HG03095 (cell line): ENCODE measurements around the gene ERBB4.

Experiments
- ATAC-seq: cut with Tn5 transposase; IDR thresholded peaks from one replicate; pipeline ENCODE4 v1.9.1; 2021; ENCODE audit warnings: moderate library complexity; ENCODE audit not compliant: unreplicated experiment

ERBB4 gene

DNA sequence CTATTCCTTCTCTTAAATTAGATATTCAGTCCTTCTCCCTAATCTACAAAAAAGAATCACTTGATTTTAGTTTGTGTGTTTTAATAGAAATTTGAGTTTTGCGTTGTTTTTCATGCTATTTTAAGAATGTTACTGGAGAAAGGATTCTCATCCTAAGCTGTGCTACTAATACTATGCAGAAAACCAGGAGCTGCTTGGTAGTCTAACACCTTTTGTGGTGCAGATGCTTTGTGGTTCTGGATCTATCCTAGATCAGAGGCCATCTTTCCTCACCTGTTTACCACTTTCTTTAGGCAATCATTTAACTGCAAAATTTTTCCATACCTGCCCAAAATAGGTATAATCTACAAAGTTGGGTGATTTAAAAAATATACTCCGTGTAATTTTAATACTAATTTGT lies 1158.6 kb downstream of the ERBB4 start:
- no peak for ATAC-seq

DNA sequence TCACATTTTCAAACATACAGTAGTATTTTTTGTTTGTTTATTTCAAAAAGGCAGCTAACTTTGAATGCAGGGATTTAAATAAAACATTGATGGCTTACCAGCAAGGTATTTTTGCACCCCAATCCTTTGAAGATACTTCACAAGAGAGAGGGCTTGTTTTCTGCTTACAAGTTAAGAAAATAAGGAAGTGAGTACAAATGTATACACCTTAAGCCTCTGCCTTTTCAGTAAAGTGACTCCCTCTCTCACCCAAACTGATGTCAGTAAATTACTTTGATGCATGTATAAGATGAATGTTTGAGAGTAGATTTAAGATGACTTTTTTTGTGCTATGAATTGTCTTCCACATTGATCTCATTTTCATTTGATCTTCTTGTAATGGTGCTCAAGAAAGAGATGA lies 1162.2 kb downstream of the ERBB4 start:
- no peak for ATAC-seq

DNA sequence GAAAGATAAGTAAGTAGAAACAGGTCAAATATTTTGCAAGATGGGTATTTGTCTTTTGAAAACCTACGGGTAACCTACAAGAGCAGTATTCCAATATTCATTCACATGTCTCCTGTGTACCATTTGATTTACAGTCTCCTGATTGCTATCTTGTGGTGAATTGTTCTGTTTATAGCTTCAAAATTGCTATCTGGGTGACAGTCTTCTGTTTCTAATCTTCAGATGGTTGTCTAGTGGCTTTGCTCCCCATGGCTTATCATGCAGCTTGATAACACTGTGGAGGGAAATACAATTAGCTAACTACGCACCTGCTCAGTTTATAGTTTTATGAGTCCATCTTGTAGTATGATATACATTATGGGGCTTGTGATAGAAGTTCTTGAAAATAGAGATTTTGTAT lies 1165.4 kb downstream of the ERBB4 start:
- no peak for ATAC-seq

DNA sequence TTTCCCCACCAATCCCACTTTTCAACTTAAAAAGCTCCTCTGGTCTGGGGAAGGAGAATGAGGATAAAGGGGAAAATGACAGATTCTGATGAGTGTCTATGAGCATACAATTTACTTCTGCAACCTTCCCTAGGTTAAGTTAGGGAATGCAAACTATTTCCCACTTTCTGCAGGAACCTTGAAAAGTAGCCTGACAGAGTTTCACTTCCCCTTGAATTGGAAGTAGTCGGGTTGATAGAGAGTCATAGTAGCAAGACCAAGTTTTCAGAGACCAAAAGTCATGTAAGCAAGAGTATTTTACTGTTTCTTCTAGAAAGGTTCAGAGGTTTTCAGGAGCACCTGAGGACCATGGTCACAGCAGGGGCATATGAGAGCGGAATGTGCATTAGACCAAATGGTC lies 1167.1 kb downstream of the ERBB4 start:
- ATAC-seq, result no peak

DNA sequence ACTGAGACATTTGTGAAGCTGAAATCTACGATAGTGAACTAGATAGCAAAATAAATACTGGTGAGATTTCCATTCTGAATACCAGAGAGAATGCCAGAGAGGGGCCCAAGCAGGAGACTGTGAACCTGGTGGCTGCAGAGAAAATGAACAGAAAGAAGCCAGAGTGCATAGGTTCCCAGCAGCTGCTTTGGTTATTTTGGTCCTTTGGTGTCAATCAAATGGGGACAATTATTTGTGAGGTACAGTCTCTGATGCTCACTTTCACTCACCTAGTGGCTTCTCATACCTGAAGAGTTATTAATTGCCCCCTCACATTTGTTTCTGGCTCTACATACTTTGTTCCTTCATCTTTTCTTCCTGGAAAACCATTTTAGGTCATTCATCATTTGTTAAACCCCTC lies 1170.1 kb downstream of the ERBB4 start:
- no peak for ATAC-seq

DNA sequence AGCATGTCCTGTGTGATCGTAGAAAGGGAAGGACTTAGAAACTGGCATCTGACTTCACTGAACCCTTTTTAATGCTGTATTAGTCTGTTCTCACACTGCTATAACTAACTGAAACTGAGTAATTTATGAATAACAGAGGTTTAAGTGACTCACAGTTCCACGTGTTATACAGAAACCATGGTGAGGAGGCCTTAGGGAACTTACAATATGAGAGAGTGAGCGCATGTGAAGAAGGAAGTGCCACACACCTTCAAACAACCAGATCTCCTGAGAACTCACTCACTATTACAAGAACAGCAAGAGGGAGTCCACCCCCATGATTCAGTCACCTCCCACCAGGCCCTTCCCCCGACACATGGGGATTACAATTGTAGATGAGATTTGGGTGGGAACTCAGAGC lies 1170.9 kb downstream of the ERBB4 start:
- ATAC-seq, result peak; percentile 97

DNA sequence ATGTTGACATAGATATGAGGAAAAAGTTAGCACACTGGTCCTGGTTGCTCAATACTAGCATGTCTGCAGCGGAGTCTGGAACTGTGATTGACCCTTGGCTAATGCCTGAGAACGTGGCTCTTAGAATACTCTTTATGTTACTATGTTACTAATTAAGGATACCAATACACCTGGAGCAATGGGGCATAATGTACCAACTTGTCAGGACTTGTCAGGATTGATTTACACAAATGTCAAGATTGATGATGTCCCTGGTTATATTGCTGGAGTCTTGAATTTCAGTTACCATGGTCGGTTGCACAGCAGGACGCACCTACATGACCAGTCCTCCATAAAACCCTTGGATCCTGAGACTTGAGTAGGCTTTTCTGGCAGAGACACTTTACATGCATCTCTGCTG lies 1171.3 kb downstream of the ERBB4 start:
- peak; percentile 9 for ATAC-seq

DNA sequence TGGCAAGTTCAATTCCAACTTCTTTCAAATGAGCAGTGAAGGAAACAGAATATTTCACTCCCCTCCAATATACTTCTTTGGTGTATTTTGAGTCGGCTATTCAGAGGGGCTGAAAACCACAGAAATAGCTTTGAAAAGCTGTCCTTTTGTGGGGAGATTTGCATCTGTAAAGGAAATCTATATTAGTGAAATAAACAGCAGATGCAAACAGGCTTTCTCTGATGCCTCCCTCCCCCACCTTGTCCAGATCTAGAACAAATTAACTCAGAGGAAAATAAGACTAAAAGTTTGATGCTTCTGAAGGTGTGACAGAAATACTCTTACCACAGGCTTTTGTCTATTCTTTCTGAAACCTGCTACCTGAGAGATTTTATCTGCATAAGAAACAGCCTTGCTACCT lies 1173.7 kb downstream of the ERBB4 start:
- no peak for ATAC-seq

DNA sequence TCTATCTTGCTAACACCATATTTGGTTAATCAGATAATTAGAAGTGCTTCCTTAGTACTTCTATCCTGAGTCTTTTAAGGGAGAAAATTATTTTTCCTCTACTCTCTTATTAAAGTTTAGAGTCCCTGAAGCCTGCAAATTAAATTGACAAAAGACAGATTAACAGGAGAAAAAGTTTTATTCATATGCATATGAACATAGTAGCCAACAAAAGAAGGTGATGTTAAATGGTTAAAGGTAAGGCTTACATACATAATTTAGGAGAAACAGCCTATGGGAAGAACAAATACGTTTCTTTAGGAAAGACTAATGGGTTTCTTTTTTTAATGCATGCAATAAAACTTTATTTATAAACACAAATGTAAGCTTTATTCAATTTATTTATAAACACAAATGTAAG lies 1177.2 kb downstream of the ERBB4 start:
- ATAC-seq, result no peak

DNA sequence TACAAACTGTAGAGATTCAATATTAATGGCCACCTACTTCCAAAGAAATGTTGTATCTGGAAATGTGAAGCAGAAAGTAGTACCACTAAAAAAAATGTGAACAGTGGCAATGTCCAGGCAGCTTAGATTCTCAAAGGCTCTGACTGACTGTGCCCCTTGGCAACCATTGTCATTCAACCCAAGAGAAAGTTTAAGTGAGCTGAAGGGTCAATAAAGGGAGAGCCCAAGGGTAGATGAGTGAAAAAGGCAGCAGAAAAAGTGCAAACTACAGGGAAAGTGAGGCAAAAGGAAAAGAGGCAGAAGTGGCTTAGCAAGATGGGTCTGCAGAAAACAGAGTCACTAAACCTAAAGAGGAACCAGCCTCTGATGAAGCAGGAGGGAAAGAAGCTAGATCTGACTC lies 1179.3 kb downstream of the ERBB4 start:
- ATAC-seq, result no peak

DNA sequence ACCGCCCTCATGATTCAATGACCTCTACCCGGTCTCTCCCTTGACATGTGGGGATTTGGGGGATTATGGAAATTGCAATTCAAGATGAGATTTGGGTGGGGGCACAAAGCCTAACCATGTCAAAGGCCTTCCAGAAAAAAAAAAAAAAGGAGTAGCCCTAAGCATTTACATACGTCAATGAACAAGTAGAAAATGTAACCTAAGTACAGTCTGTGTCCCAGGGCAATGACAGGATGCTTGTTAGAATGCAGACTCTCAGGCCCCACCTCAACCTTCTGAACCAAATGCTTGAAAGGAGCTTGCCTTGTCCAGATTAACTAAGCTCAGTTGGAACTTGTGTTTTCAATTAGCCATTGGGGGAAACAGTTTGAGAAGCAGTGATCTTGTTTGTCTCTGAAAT lies 1180.1 kb downstream of the ERBB4 start:
- ATAC-seq, result no peak

DNA sequence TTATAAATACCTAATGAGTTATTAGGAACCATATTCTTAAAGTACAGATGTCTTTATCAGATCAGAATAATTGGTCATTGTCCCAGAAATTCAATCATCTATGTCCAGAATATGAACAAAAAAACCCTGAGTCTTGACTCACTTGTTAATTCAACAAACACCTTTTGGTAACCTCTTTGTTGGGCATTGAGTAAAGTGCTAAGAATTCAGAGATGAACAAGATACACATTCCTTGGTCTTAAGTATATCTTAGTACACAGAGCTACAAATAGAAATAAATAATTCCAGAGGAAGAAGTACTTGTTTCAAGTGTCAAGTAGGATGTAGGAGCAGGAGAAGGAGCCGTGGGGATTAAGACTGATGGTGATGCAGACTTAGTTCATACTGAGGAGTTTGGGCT lies 1184.1 kb downstream of the ERBB4 start:
- ATAC-seq, result no peak

DNA sequence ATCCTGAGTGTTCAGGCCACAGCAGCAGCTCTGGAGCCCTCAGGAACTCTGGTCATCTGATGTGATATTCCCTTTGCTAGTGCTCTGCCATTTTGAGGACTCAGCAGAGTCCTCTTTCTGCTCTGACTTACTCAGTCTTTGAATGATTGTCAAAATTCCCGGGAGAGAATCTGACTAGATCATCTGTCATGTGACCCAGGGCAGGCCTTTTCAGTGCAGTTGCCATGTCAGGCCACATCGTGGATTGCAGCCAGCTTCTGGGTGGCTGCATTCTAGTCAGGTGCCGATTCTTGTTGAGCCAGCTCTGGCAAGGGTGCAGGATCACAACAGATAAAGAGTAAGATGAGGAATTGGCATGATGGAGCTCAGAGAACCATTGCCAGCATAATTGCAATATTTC lies 1186.6 kb downstream of the ERBB4 start:
- ATAC-seq, result no peak

DNA sequence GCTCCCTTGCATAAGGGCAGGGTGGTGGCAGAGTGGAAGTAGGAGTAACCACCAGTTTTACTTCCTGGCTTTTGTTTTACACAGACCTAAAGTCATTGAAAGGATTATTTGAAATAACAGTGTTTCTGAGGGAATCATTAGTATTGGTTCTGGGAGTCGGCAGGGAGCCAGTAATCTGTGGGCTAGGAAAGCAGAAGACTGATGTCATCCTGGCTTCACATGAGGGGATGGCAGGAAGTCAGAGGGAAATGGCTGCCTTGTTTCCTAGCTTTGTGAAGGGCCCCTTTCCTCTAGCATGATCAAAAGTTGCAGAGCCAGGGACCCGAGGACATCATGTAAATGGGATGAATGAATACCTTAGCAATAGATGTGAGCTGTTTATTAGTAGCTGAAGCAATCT lies 1189.6 kb downstream of the ERBB4 start:
- no peak for ATAC-seq

DNA sequence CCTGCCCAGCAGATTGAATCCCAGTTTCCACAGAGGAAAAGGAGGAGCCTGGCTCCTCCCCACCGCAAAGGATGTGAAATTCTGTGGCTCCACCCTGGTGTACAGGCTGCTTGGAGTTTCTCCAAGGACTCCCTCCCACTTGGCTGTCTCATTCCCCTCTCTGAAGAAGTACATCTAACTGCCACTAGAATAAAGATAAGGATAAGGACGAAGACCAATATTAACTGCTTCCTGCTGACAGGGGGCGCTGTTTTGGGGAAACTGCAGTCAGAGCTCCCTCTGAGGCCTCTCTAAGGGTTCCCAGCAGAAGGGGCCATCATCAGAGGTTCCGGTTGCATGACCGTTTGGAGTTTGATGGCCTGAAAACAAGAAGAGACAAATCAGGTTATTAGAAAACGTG lies 1191.3 kb downstream of the ERBB4 start:
- no peak for ATAC-seq

DNA sequence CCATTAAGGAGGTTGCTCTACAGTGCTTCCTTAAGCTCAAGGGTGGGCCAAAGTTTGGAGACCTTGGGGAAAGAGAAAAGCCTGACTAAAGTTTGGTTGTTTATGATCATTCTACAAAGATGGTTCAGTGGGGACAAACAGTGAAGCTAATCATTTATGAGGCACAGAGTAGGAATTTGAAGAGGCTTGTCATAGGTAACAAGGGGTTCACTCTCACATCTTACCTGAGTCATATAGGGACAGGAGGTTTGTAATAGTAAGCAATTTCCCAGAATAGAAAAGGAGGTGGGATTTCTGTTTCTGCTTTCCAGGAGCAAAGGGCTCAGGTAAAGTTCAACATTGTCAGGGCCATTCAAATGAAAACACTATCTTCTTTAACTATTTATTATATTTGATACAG lies 1194.3 kb downstream of the ERBB4 start:
- no peak for ATAC-seq

DNA sequence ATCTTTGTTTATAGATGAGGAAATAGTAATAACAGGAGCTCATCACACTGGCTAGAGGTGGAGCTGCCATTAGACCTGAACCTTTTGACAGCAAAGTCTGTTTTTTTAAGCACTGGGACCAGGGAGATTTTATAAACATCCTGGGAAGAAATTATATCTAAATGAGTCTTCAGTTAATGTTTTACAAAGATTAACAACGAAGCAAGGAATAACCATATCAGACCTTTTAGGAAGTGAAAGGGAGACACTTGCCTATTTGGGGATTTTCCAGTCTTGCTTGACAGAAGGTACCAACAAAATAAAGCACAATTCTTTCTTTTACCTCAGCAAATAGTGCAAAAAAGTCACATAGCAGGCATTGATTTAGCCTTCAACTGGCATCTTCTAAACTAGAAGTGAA lies 1205.2 kb downstream of the ERBB4 start:
- ATAC-seq, result no peak

DNA sequence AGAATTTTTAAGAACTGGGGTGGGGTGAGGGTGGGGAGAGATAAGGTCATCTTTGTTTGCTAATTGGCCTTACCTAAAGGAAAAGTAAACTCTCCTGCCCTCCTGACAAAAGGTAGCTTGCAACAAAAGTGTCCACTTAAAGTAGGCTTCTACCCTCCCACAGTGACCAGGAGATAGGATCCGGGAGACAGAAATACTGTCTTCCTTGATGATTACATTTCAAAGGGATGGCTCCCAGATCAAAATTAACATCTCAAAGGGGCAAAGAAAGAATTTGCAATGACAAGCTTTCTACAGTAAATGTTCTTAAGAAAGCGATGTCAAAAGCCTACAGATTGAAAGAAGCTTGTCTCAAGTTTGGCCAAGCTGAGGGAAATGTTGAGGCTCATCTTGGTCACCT lies 1206.9 kb downstream of the ERBB4 start:
- ATAC-seq, result no peak

DNA sequence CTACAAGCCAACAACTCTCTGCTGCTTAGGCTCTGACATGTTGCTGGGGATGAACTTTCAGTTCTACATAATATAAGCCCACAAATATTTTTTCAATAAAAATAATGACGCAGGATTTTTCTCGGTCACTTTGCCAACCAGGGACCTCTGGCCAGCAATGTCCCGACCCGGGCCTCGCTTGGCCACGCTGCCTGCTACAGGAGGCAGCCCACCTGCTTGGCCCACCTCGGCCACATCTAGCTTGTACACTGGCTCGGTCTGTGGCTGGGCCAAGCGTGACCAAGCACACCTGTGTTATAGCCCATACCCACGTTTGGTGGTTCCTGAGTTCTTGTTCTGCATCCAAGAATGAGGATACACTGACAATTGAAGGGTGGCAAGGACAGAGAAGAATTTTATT lies 1208.7 kb downstream of the ERBB4 start:
- ATAC-seq, result no peak

DNA sequence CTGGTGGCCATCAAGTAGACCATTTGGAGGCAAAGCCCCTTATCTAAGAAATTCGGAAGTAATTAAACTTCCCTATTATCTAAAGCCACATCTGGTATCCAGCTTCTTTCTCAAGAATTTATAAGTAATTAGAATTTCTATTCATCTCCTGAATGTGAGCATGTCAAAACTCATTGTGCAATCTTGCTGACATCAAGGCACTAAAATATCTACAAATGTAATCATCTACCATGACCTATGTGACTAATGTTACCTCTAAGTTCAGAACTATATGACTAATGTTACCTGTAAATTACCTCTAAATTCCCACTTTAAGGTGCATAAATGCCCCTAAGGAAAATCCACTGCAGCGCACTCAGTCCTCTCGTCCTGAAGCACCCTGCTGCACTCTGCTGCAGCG lies 1209.2 kb downstream of the ERBB4 start:
- ATAC-seq, result no peak

DNA sequence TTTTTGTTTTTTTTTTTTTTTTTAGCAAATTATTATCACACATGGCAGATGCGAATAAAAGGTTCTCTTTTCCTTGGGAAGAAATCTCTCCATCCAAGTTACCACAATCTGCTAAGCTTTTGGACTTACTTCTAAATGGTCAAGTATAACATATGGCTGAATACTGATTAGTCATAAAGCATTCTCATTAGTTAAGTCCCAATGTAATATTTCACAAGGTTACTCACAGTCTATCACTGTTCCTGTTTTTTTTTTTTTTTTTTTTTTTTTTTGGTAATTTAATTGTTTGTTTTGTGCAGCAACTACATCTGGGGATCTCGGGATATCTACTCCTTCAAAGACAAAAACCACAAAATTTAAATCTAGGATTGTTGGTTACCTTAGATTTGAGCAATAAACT lies 1210.5 kb downstream of the ERBB4 start:
- ATAC-seq, result no peak
